PFSK-1 (cell line): ENCODE measurements around the gene PAPPA2.

ENCODE experiments used
- POLR2AphosphoS5 ChIP-seq: IDR thresholded peaks from 2 replicates; pipeline ENCODE4 v1.6.1; 2012; ENCODE audit warnings: low read depth, mild to moderate bottlenecking, control low read depth, low read length, moderate library complexity
- SIN3A ChIP-seq: IDR thresholded peaks from 2 replicates; pipeline ENCODE4 v1.6.1; 2012; ENCODE audit warnings: mild to moderate bottlenecking, low read length, moderate library complexity, borderline replicate concordance; ENCODE audit not compliant: insufficient read depth

- TF ChIP-seq SIN3A: no peak
- no peak for TF ChIP-seq POLR2AphosphoS5
These were observed 357.5 kb downstream of the PAPPA2 start for GRCh38 chr1:176820391-176821031.
